H7 (cell line): ENCODE results near the gene MGARP. TPM values are rescaled to one million over a fixed set of nuclear protein-coding genes. Genes with fewer than 3 reads are reported as not detected.
"Not testable (repeated sequence)": the region's sequence is repeated elsewhere in the genome, so short reads cannot be mapped to it uniquely, and the experiment has no call there.

Experiments
- DNase-seq: peaks from one replicate; pipeline ENCODE4 v3.0.0; 2012
- H3K27me3 ChIP-seq: 2 replicates; pipeline ENCODE4 v1.6.0; 2011; ENCODE audit warnings: mild to moderate bottlenecking, low read length; ENCODE audit not compliant: control insufficient read depth, insufficient read depth
- H3K36me3 ChIP-seq: replicated peaks from 2 replicates; pipeline ENCODE4 v1.5.1; 2011; ENCODE audit warnings: low read length; ENCODE audit not compliant: control insufficient read depth, insufficient read depth
- H3K4me3 ChIP-seq: 2 replicates; pipeline ENCODE4 v1.5.1; 2011; ENCODE audit warnings: low read depth, mild to moderate bottlenecking, control low read depth, low read length, moderate library complexity; ENCODE audit not compliant: insufficient read depth
- total RNA-seq: library from RNA; depleted of rRNA; stranded (reverse); fragments of >200 nt; shearing (Covaris generic); gene quantifications from 2 replicates; pipeline ENCODE4 v1.2.3, GENCODE V29; 2014; rRNA removed

The MGARP gene
- total RNA-seq = 0.21 and 2.0 TPM in 2 replicates

GRCh38 chr4:139279760-139280620, at the start of gene MGARP:
Gene MGARP, minus strand, starts transcription at chr4:139280225. Its CDS starts 67 bp downstream, at chr4:139280158.
- H3K4me3 ChIP-seq = peak within 1 kb of the TSS; percentile 49
- peak; percentile 89 for DNase-seq
- H3K36me3 ChIP-seq = no peaks in the 10 kb centered on the region
- H3K27me3 ChIP-seq = peaks cover 35% of the 10 kb centered on the region

- no peak overlapping the region for H3K4me3 ChIP-seq
- no peak for DNase-seq
- H3K36me3 ChIP-seq = no peaks in the 10 kb centered on the region
- no peaks in the 10 kb centered on the region for H3K27me3 ChIP-seq
These were observed 49.7 kb upstream of the MGARP start for GRCh38 chr4:139329665-139330200.

- DNase-seq = no peak
- no peaks in the 10 kb centered on the region for H3K36me3 ChIP-seq
- no peak overlapping the region for H3K4me3 ChIP-seq
- H3K27me3 ChIP-seq = no peaks in the 10 kb centered on the region
These were observed 44.6 kb upstream of the MGARP start for GRCh38 chr4:139324620-139325019.

GRCh38 chr4:139322541-139322940, 42.5 kb upstream of the MGARP start:
- not testable (repeated sequence) for H3K4me3 ChIP-seq, H3K27me3 ChIP-seq, DNase-seq, H3K36me3 ChIP-seq

- H3K36me3 ChIP-seq, H3K27me3 ChIP-seq, H3K4me3 ChIP-seq, DNase-seq: not testable (repeated sequence)
These were observed 42.0 kb upstream of the MGARP start for GRCh38 chr4:139322070-139322469.

GRCh38 chr4:139319571-139319970, 39.5 kb upstream of the MGARP start:
- no peak for DNase-seq
- no peaks in the 10 kb centered on the region for H3K27me3 ChIP-seq
- no peak overlapping the region for H3K4me3 ChIP-seq
- H3K36me3 ChIP-seq = no peaks in the 10 kb centered on the region

GRCh38 chr4:139317635-139318034, 37.6 kb upstream of the MGARP start:
- Histone ChIP-seq H3K27me3 (no peaks in the 10 kb centered on the region), H3K36me3 (no peaks in the 10 kb centered on the region), H3K4me3 (no peak overlapping the region)
- DNase-seq = no peak

GRCh38 chr4:139316733-139317132, 36.7 kb upstream of the MGARP start:
- Histone ChIP-seq H3K36me3 (no peaks in the 10 kb centered on the region), H3K4me3 (no peak overlapping the region), H3K27me3 (no peaks in the 10 kb centered on the region)
- no peak for DNase-seq

GRCh38 chr4:139315221-139315675, 35.2 kb upstream of the MGARP start:
- H3K27me3 ChIP-seq = no peaks in the 10 kb centered on the region
- H3K36me3 ChIP-seq = no peaks in the 10 kb centered on the region
- no peak overlapping the region for H3K4me3 ChIP-seq
- no peak for DNase-seq

GRCh38 chr4:139314047-139314800, 34.2 kb upstream of the MGARP start:
- no peaks in the 10 kb centered on the region for H3K27me3 ChIP-seq
- H3K36me3 ChIP-seq = no peaks in the 10 kb centered on the region
- no peak overlapping the region for H3K4me3 ChIP-seq
- no peak for DNase-seq

GRCh38 chr4:139313414-139313813, 33.4 kb upstream of the MGARP start:
- H3K36me3 ChIP-seq = not testable (repeated sequence)

GRCh38 chr4:139312552-139313332, 32.7 kb upstream of the MGARP start:
- H3K36me3 ChIP-seq = no peaks in the 10 kb centered on the region
- DNase-seq = no peak
- no peaks in the 10 kb centered on the region for H3K27me3 ChIP-seq
- H3K4me3 ChIP-seq = no peak overlapping the region

More at GRCh38 chr4:139313414-139313813, 33.4 kb upstream of the MGARP start:
- not testable (repeated sequence) for H3K4me3 ChIP-seq, H3K27me3 ChIP-seq, DNase-seq

GRCh38 chr4:139311909-139312308, 31.9 kb upstream of the MGARP start:
- Histone ChIP-seq H3K4me3 (no peak overlapping the region), H3K36me3 (no peaks in the 10 kb centered on the region), H3K27me3 (no peaks in the 10 kb centered on the region)
- DNase-seq = no peak

- Histone ChIP-seq H3K4me3 (no peak overlapping the region), H3K36me3 (no peaks in the 10 kb centered on the region; the same call in none of the 2 replicates), H3K27me3 (no peaks in the 10 kb centered on the region)
- no peak for DNase-seq
These were observed 24.9 kb upstream of the MGARP start for GRCh38 chr4:139304920-139305319.
